ENCODE data around the gene MPP1.

DNA sequence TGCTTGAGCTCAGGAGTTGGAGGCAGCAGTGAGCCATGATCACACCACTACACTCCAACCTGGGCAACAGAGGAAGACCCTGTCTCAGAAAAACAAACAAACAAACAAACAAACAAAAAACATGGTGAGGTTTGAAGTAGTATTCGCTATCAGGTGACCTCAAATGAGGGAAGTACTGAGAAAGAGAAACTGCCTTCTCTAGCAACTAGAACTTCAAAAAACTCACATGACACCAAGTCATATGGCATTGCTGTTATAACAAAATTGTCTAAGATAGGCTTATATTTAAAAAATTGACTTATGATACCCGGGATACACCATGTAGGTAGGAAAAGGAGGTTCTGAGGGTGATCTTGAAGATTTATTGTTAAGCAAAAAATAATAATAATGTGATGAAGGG lies 10.3 kb downstream of the MPP1 start:
- TF ChIP-seq, protein P1, sequence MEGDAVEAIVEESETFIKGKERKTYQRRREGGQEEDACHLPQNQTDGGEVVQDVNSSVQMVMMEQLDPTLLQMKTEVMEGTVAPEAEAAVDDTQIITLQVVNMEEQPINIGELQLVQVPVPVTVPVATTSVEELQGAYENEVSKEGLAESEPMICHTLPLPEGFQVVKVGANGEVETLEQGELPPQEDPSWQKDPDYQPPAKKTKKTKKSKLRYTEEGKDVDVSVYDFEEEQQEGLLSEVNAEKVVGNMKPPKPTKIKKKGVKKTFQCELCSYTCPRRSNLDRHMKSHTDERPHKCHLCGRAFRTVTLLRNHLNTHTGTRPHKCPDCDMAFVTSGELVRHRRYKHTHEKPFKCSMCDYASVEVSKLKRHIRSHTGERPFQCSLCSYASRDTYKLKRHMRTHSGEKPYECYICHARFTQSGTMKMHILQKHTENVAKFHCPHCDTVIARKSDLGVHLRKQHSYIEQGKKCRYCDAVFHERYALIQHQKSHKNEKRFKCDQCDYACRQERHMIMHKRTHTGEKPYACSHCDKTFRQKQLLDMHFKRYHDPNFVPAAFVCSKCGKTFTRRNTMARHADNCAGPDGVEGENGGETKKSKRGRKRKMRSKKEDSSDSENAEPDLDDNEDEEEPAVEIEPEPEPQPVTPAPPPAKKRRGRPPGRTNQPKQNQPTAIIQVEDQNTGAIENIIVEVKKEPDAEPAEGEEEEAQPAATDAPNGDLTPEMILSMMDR (IDR thresholded peaks at IDR 0.05; ENCODE audit: low read depth, low read length), result no peak
- TF ChIP-seq POLR2A (IDR thresholded peaks at IDR 0.05; ENCODE audit: extremely low read depth, insufficient read length), result no peak
- no peak for TF ChIP-seq MYC (IDR thresholded peaks at IDR 0.05; ENCODE audit: low read depth, low read length)

Measured in NB4 (cell line).